ENCODE measurements around the gene LPCAT1.
A peak's percentile ranks its signal among the peaks of the same experiment; 100 is the strongest.
"Not testable (repeated sequence)": the region's sequence is repeated elsewhere in the genome, so short reads cannot be mapped to it uniquely, and the experiment has no call there.

Gene LPCAT1, protein sequence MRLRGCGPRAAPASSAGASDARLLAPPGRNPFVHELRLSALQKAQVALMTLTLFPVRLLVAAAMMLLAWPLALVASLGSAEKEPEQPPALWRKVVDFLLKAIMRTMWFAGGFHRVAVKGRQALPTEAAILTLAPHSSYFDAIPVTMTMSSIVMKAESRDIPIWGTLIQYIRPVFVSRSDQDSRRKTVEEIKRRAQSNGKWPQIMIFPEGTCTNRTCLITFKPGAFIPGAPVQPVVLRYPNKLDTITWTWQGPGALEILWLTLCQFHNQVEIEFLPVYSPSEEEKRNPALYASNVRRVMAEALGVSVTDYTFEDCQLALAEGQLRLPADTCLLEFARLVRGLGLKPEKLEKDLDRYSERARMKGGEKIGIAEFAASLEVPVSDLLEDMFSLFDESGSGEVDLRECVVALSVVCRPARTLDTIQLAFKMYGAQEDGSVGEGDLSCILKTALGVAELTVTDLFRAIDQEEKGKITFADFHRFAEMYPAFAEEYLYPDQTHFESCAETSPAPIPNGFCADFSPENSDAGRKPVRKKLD

DNA sequence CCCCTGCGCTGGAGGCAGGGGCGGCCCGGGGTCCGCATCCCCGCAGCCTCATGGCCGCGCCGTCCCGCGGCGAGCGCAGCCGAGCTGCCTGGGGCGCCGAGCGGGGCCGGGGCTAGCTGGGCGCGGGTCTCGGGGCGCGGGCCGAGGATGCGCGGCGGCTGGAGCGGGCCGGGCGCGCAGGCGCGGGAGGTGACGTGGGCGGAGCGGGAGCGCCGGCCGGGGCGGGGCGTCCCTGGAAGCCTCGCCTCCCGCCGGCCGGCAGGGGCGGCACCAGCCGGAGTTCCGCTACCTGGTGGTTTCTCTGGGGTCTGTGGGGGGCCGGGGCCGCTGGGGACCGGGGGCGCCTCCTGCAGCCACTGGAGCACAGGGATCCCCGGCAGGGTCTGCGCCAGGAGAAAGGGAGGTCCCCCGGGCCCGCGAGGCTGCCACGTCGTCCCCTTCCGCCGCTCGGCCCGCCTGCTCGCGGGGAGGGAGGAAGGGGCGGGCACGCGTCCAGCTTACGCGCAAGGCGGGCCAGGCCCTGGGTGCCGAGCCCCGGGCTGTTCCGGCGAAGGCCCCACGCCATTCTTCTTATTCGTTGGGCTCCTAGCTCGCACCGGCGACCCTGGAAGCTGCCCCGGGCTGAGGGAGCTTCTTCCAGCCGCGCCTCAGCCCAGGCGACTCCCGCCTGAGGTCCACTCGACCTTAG, at the start of gene LPCAT1:
Gene LPCAT1, minus strand, starts transcription at position 168 of the 688 bp plus-strand sequence. Its CDS starts 116 bp downstream, at position 52.
- no peak for TF ChIP-seq CTCF (IDR thresholded peaks at IDR 0.05; ENCODE audit: low read depth, low read length)
- H3K4me3 ChIP-seq (ENCODE audit: low read depth, low read length), result peak within 1 kb of the TSS; percentile 75

- not testable (repeated sequence) for H3K4me3 ChIP-seq (ENCODE audit: low read depth, low read length)
These were observed 48.1 kb upstream of the LPCAT1 start for GRCh38 chr5:1571875-1572274.

DNA sequence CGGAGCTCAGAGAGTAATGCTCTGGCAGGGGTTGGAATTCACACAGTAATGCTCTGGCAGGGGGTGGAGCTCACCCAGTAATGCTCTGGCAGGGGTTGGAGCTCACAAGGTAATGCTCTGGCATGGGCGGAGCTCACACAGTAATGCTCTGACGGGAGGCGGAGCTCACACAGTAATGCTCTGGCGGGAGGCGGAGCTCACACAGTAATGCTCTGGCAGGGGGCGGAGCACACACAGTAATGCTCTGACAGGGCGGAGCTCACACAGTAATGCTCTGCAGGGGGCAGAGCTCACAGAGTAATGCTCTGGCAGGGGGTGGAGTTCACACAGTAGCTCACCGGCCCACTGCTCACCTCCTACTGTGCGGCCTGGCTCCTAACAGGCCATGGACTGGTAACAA, 47.2 kb upstream of the LPCAT1 start:
- TF ChIP-seq CTCF (IDR thresholded peaks at IDR 0.05; ENCODE audit: low read depth, low read length), result no peak
- no peak overlapping the region for H3K4me3 ChIP-seq (ENCODE audit: low read depth, low read length)

DNA sequence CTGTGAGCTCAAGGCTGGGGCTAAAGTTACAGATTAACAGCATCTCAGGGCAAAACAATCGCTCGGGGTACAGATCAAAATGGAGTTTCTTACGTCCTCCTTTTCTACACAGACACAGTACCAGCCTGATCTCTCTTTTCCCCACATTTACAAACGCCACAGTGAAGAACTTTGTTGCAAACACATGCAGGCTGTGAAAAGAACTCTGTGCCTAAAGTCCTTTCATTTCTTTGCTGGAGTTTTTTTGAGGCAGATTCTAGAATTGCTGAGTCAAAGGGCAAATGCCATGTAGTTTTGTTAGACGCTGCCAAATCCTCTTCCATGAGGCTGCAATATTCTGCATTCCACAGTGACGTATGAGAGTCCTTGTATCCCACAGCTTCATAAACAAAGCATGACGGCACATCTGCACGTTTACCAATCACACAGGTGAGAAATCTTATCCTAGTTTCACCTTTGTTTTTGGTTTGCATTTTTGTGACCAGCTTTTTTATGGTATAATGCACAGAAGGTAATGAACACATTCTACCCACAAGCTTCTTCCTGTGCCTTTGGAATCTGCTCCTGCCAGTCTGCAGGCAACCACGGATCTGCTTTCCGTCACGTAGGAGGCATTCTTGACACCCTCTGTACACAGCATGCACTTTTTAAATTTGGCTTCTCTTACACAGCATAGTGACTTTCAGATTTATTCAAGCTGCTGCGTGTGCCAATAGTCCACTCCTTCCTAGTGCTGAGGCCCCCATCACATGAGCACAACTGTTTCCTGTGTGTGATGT, 44.6 kb upstream of the LPCAT1 start:
- no peak for TF ChIP-seq CTCF (IDR thresholded peaks at IDR 0.05; ENCODE audit: low read depth, low read length)
- no peak overlapping the region for H3K4me3 ChIP-seq (ENCODE audit: low read depth, low read length)

GRCh38 chr5:1567527-1568200, 43.9 kb upstream of the LPCAT1 start:
- not testable (repeated sequence) for H3K4me3 ChIP-seq (ENCODE audit: low read depth, low read length)

- H3K4me3 ChIP-seq (ENCODE audit: low read depth, low read length), result no peak overlapping the region
- TF ChIP-seq CTCF (IDR thresholded peaks at IDR 0.05; ENCODE audit: low read depth, low read length), result no peak
These were observed 42.3 kb upstream of the LPCAT1 start for GRCh38 chr5:1565737-1566734.

All from WI38 (cell line).